Trophoblast cell (in vitro differentiated cells and primary cell): ENCODE data around the gene LGALSL.

ENCODE experiments used
- DNase-seq, 2 donors: peaks; one replicate each; pipeline ENCODE4 v3.0.0-alpha.2; 2016
- H2AFZ ChIP-seq: 2 replicates; pipeline ENCODE4 v1.6.1; 2013; ENCODE audit warnings: low read length, moderate library complexity, mild to moderate bottlenecking; ENCODE audit not compliant: insufficient read depth, poor library complexity
- H2AK5ac ChIP-seq: 2 replicates; pipeline ENCODE4 v1.6.1; 2013; ENCODE audit warnings: mild to moderate bottlenecking, low read length
- H2BK120ac ChIP-seq: 2 replicates; pipeline ENCODE4 v1.6.1; 2013; ENCODE audit warnings: low read length, mild to moderate bottlenecking, moderate library complexity; ENCODE audit not compliant: insufficient read depth, poor library complexity
- H2BK12ac ChIP-seq: 2 replicates; pipeline ENCODE4 v1.6.1; 2013; ENCODE audit warnings: mild to moderate bottlenecking, low read length, moderate library complexity
- H2BK5ac ChIP-seq: 2 replicates; pipeline ENCODE4 v1.6.1; 2013; ENCODE audit warnings: low read length, low read depth, moderate library complexity, mild to moderate bottlenecking; ENCODE audit not compliant: poor library complexity
- H3K14ac ChIP-seq: 2 replicates; pipeline ENCODE4 v1.6.1; 2013; ENCODE audit warnings: mild to moderate bottlenecking, low read length
- H3K18ac ChIP-seq: 2 replicates; pipeline ENCODE4 v1.6.1; 2013; ENCODE audit warnings: mild to moderate bottlenecking, low read length
- H3K23ac ChIP-seq: 2 replicates; pipeline ENCODE4 v1.6.1; 2013; ENCODE audit warnings: low read length
- H3K27ac ChIP-seq: 2 replicates; pipeline ENCODE4 v1.5.1; 2013; ENCODE audit warnings: low read depth, mild to moderate bottlenecking, inconsistent platforms, low read length, moderate library complexity
- H3K27me3 ChIP-seq: 2 replicates; pipeline ENCODE4 v1.6.1; 2013; ENCODE audit warnings: inconsistent platforms, mild to moderate bottlenecking, low read length, moderate library complexity; ENCODE audit not compliant: insufficient read depth
- H3K36me3 ChIP-seq, 2 experiments: 1 replicate in 1 of 2; 2 replicates in 1 of 2; pipeline ENCODE4 v1.6.1; 2013; ENCODE audit warnings: low read length in 2 of 2, mild to moderate bottlenecking in 2 of 2, moderate library complexity in 1 of 2; ENCODE audit not compliant: insufficient read depth in 2 of 2, control insufficient read depth in 1 of 2
- H3K4ac ChIP-seq: 2 replicates; pipeline ENCODE4 v1.6.1; 2013; ENCODE audit warnings: low read depth, mild to moderate bottlenecking, low read length, moderate library complexity
- H3K4me1 ChIP-seq, 2 experiments: 1 replicate in 1 of 2; 2 replicates in 1 of 2; pipeline ENCODE4 v1.6.1; 2013; ENCODE audit warnings: low read length in 2 of 2, mild to moderate bottlenecking in 2 of 2, moderate library complexity in 1 of 2; ENCODE audit not compliant: insufficient read depth in 2 of 2, control insufficient read depth in 1 of 2
- H3K4me2 ChIP-seq: 2 replicates; pipeline ENCODE4 v1.6.1; 2013; ENCODE audit warnings: inconsistent platforms, mild to moderate bottlenecking, low read length, moderate library complexity
- H3K4me3 ChIP-seq: 2 replicates; pipeline ENCODE4 v1.5.1; 2013; ENCODE audit warnings: mild to moderate bottlenecking, low read depth, low read length, inconsistent platforms
- H3K79me1 ChIP-seq: one replicate; pipeline ENCODE4 v1.6.1; 2013; ENCODE audit warnings: low read length
- H3K79me2 ChIP-seq: 2 replicates; pipeline ENCODE4 v1.6.1; 2013; ENCODE audit warnings: low read length, mild to moderate bottlenecking; ENCODE audit not compliant: control insufficient read depth, insufficient read depth, poor library complexity
- H3K9ac ChIP-seq: 2 replicates; pipeline ENCODE4 v1.6.1; 2013; ENCODE audit warnings: mild to moderate bottlenecking, low read length
- H3K9me3 ChIP-seq: 2 replicates; pipeline ENCODE4 v1.6.1; 2013; ENCODE audit warnings: low read depth, mild to moderate bottlenecking, control low read depth, inconsistent platforms, low read length; ENCODE audit not compliant: insufficient read depth
- H4K12ac ChIP-seq: 2 replicates; pipeline ENCODE4 v1.6.1; 2013; ENCODE audit warnings: low read depth, mild to moderate bottlenecking, low read length, moderate library complexity
- H4K8ac ChIP-seq: 2 replicates; pipeline ENCODE4 v1.6.1; 2013; ENCODE audit warnings: low read depth, mild to moderate bottlenecking, low read length, moderate library complexity
- H4K91ac ChIP-seq: one replicate; pipeline ENCODE4 v1.6.1; 2013; ENCODE audit warnings: low read depth, mild to moderate bottlenecking, low read length, moderate library complexity
- WGBS: extraction: QIAGEN DNeasy Blood & Tissue Kit; methylation state at CpG from one replicate; pipeline ENCODE4 v1.1.7; 2013; ENCODE audit warnings: missing lambda C conversion rate; ENCODE audit not compliant: insufficient read length, insufficient coverage; ENCODE audit errors: extremely low coverage; 5-methylcytosine and 5-hydroxymethylcytosine counted together

The LGALSL gene

DNA sequence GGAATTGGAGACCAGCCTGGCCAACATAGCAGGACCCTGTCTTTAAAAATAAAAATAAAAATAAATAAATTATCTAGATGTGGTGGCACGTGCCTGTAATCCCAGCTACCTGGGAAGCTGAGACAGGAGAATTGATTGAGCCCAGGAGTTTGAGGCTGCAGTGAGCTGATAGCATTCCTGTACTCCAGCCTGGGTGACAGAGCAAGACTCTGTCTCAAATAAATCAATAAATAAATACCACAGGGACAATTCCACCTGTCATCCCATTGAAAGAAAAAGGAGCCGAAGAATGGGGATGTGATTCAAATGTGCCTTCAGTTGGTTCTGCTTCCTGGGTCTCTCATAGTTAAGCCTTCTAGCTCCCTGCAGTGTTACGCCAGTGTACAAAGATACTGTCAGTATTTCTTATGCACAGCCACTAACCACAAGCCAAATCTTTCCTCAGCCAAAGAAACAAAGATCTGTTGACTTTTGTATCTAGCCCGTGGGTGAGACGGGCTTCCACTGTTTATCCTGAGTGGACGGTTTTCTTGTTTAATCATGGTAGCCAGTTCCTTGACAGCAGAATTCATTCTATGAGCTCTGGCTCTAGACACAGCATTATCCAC, 12.6 kb downstream of the LGALSL start:
- Histone ChIP-seq H3K4me3 (no peak overlapping the region), H4K91ac (no peak overlapping the region), H3K79me2 (no peaks in the 10 kb centered on the region), H3K27ac (no peak overlapping the region), H2AK5ac (no peak overlapping the region), H3K4me2 (no peak overlapping the region), H3K23ac (no peak overlapping the region), H3K79me1 (no peaks in the 10 kb centered on the region), H3K9ac (no peak overlapping the region), H3K4ac (no peak overlapping the region), H2BK12ac (no peak overlapping the region), H3K9me3 (no peaks in the 10 kb centered on the region), H3K27me3 (no peaks in the 10 kb centered on the region), H3K36me3 (no peaks in the 10 kb centered on the region), H4K8ac (no peak overlapping the region), H3K18ac (no peak overlapping the region), H3K14ac (no peak overlapping the region), H2AFZ (no peak overlapping the region), H3K4me1 (peaks cover 7 to 10% of the 10 kb centered on the region in 2 experiments), H2BK120ac (no peak overlapping the region), H2BK5ac (no peak overlapping the region), H4K12ac (no peak overlapping the region)
- no peak for DNase-seq
- no CpG with 5 or more reads among the region's 6 CpGs for WGBS

DNA sequence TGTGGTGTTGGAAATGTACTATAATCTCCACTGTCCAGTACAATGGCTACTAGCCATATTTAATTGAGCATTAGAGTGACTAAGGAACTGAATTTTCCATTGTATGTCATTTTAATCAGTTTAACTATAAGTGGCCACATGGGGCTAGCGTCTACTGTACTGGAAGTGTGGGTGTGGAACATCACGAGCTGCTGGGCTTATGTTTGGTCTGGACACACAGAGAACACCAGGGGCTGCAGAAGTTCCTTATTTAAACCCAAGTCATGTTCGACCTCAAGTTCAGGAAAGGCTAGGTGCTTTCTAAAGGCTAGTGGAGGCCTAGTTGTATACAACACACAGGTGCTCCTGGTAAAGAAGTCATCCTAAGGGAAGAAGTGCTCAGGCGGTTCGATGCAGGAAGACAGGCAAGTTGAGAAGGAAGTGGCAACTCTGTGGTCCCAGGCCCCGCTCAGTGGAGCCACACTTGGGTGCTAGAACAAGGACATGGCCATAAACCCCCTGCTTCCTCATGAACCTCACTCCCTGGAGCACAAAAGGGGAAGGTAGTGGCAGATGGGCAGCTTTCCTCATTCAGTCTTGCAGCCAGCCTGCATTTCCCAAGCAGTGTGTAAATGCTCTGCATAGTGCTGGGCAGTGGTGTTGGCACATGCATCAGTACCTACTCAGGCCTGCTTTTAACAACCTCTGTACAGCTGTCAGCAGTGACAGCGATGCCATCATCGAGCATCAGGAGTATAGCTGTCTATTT, 13.3 kb downstream of the LGALSL start:
- WGBS, result no CpG with 5 or more reads among the region's 8 CpGs
- Histone ChIP-seq H4K8ac (no peak overlapping the region), H3K4me1 (peaks cover 7 to 9% of the 10 kb centered on the region in 2 experiments), H3K9me3 (no peaks in the 10 kb centered on the region), H3K9ac (no peak overlapping the region), H2AFZ (no peak overlapping the region), H4K12ac (no peak overlapping the region), H2BK120ac (no peak overlapping the region), H3K79me2 (no peaks in the 10 kb centered on the region), H3K18ac (no peak overlapping the region), H3K27ac (no peak overlapping the region), H2BK12ac (no peak overlapping the region), H3K14ac (no peak overlapping the region), H3K4me3 (no peak overlapping the region), H3K4ac (no peak overlapping the region), H3K4me2 (no peak overlapping the region), H3K27me3 (no peaks in the 10 kb centered on the region), H3K36me3 (no peaks in the 10 kb centered on the region), H3K23ac (no peak overlapping the region), H4K91ac (no peak overlapping the region), H2BK5ac (no peak overlapping the region), H2AK5ac (no peak overlapping the region), H3K79me1 (no peaks in the 10 kb centered on the region)
- no peak for DNase-seq

DNA sequence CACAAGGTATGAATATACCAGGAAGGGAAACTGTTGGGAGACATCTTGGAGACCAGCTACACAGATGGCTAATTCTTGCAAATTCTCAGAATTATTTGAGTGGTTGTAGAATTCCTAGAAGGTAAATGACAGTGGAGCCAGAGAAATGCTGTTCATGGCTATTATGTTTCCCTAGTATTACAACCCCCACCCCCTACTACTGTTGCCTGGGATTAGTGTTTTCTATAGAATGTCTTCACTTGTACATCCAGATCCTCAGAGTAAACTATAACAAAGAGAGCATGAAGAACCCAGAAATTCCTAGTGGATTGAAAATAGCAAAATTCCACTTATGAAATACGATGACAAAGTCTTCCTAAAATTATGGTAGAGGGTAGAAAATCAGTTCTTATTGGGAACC, 15.3 kb downstream of the LGALSL start:
- Histone ChIP-seq H3K18ac (no peak overlapping the region), H3K23ac (no peak overlapping the region), H3K9me3 (no peaks in the 10 kb centered on the region), H2AFZ (no peak overlapping the region), H3K4me2 (no peak overlapping the region), H4K12ac (no peak overlapping the region), H3K14ac (no peak overlapping the region), H4K8ac (no peak overlapping the region), H3K79me1 (no peaks in the 10 kb centered on the region), H2BK12ac (no peak overlapping the region), H3K4ac (no peak overlapping the region), H3K9ac (no peak overlapping the region), H3K36me3 (no peaks in the 10 kb centered on the region), H2BK120ac (no peak overlapping the region), H3K4me3 (no peak overlapping the region), H2BK5ac (no peak overlapping the region), H3K27me3 (no peaks in the 10 kb centered on the region), H3K4me1 (peaks cover 7 to 9% of the 10 kb centered on the region in 2 experiments), H2AK5ac (no peak overlapping the region), H4K91ac (no peak overlapping the region), H3K79me2 (no peaks in the 10 kb centered on the region), H3K27ac (no peak overlapping the region)
- DNase-seq, result peak in 1 of 2 donors; percentile 28
- no CpG with 5 or more reads among the region's 1 CpG for WGBS

DNA sequence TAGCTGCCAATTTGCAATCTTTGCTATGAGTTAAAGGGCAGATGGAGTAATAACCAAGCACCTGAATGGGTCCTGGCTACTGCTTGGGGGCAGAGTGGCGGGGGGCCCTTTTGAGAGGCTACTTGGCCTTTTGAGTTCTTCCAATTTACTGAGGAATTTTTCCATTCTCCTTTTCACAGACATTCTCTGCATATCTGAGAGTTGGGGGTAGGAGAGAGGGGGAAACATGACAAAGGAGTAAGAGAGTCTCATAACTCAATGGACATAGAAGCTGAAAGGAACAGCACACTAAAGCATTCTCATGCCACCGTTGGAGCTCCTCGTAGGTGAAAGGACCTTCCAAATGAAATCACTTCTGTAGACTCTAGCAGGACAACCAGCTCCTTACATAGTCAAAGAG, 16.1 kb downstream of the LGALSL start:
- no peak overlapping the region for H3K23ac ChIP-seq
- H2BK120ac ChIP-seq, result no peak overlapping the region
- no peaks in the 10 kb centered on the region for H3K36me3 ChIP-seq
- H3K4ac ChIP-seq, result no peak overlapping the region
- no peak overlapping the region for H3K18ac ChIP-seq
- DNase-seq, result no peak
- no peaks in the 10 kb centered on the region for H3K9me3 ChIP-seq
- no peak overlapping the region for H3K9ac ChIP-seq
- H3K4me2 ChIP-seq, result no peak overlapping the region
- no peaks in the 10 kb centered on the region for H3K79me2 ChIP-seq
- peaks cover 7 to 9% of the 10 kb centered on the region in 2 experiments for H3K4me1 ChIP-seq
- H3K27ac ChIP-seq, result no peak overlapping the region
- H2BK5ac ChIP-seq, result no peak overlapping the region
- H3K27me3 ChIP-seq, result no peaks in the 10 kb centered on the region
- no peaks in the 10 kb centered on the region for H3K79me1 ChIP-seq
- H3K4me3 ChIP-seq, result no peak overlapping the region
- no peak overlapping the region for H2AK5ac ChIP-seq
- H4K8ac ChIP-seq, result no peak overlapping the region
- WGBS, result no CpG with 5 or more reads among the region's 3 CpGs
- no peak overlapping the region for H4K12ac ChIP-seq
- no peak overlapping the region for H4K91ac ChIP-seq
- H3K14ac ChIP-seq, result no peak overlapping the region
- H2AFZ ChIP-seq, result no peak overlapping the region
- no peak overlapping the region for H2BK12ac ChIP-seq
